Testis (tissue), 3 donors: Measurements from ENCODE around the gene ACE. TPM values are rescaled to one million over a fixed set of nuclear protein-coding genes. Genes with fewer than 3 reads are reported as not detected.

Experiments used
- DNase-seq: peaks from one replicate; pipeline ENCODE4 v3.0.0-alpha.2; 2019
- H3K27ac ChIP-seq, 2 donors: fragments of 200-600 bp; sonication (generic); one replicate each; pipeline ENCODE4 v1.5.1; 2019
- H3K27me3 ChIP-seq: fragments of 200-600 bp; sonication (generic); one replicate; pipeline ENCODE4 v1.5.1; 2019
- H3K36me3 ChIP-seq: fragments of 200-600 bp; sonication (generic); one replicate; pipeline ENCODE4 v1.5.1; 2017; ENCODE audit warnings: low read depth; ENCODE audit errors: missing control alignments
- H3K4me1 ChIP-seq: fragments of 200-600 bp; sonication (generic); one replicate; pipeline ENCODE4 v1.5.1; 2019
- H3K4me3 ChIP-seq, 2 donors: fragments of 200-600 bp; sonication (generic); one replicate each; pipeline ENCODE4 v1.5.1; 2017 to 2019
- H3K9me3 ChIP-seq: fragments of 200-600 bp; sonication (generic); one replicate; pipeline ENCODE4 v1.5.1; 2017
- CTCF ChIP-seq, 3 experiments: fragments of 450-650 bp in 2 of 3; fragments of 200-600 bp in 1 of 3; sonication (generic) in 1 of 3; IDR thresholded peaks; one replicate each; pipeline ENCODE4 v1.5.1; 2016 to 2019; ENCODE audit warnings: antibody characterized with exemption in 3 of 3, mild to moderate bottlenecking in 2 of 3, moderate library complexity in 1 of 3
- POLR2A ChIP-seq: fragments of 450-650 bp; IDR thresholded peaks from one replicate; pipeline ENCODE4 v1.6.1; 2017; ENCODE audit warnings: antibody characterized with exemption, mild to moderate bottlenecking, moderate library complexity
- WGBS, 2 donors: methylation state at CpG; one replicate each; pipeline ENCODE4 v1.1.5; 2018; 5-methylcytosine and 5-hydroxymethylcytosine counted together
- intact Hi-C: fragments of 100-400 bp; cut with DNase I; formaldehyde crosslinking; loops from one replicate; pipeline ENCODE4 v1.15.1; 2023; ENCODE audit warnings: low total_unique reads
- polyA plus RNA-seq: library from polyadenylated mRNA; stranded (reverse); fragments of 350-450 nt; fragmentation: Illumina TruSeq; extraction: RNeasy Lipid Tissue Mini Kit (QIAGEN cat#74804); gene quantifications from one replicate; pipeline ENCODE4 v1.2.3, GENCODE V29; 2014; ENCODE audit warnings: low read depth, low replicate concordance; ENCODE audit not compliant: insufficient read depth
- total RNA-seq, 2 donors: library from RNA; depleted of rRNA; stranded (reverse); fragments of >200 nt; gene quantifications; one replicate each; pipeline ENCODE4 v1.2.3, GENCODE V29; 2016

The ACE gene
- total and polyA plus RNA-seq, 3 donors from 2014 or later: 87.8 to 216 (median 174) TPM

DNA sequence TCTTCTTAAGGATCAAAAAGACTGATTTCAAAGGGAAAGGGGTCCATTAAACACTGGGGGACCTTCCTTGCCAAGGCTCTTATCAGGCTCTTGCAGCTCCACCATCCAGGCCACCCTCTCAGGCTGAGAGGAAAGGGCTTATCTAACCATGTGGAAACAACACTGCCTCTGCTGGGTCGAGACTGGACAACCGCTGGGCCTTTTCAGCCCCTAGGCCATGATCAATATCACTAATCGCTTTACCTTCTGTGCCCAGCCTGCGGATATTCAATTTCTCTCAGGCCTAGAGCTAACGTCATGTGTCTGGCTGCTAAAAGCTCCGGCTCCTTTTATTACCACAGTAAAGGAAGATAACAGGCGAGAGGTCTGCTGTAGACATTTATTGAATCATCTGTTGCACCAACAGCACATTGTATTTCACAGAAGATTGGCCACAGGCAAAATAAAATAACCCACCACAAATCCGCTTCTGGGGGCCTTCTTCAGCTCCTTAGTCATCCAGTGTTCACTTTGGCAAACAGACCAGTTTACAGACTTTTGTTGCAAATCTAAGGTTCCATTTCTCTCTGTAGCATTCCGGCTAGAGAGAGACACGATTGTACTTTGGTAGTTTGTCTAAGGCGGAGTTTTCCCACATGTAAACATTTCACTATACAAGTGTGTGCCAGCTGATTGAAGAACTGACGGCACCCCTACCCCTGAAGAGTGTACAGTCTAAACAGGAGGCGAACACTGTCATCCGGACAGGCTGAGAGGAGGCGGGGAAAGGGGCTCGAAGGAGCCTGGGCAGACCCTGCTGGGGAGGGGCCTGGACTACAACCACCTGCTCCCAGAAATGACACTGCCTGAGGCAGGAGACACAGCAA, 44.7 kb upstream of the ACE start:
- TF ChIP-seq POLR2A: no peak
- TF ChIP-seq CTCF (IDR thresholded peaks at IDR 0.05): no peak
- H3K27ac ChIP-seq: no peak overlapping the region
- no peak for DNase-seq
- H3K4me3 ChIP-seq: no peak overlapping the region
- H3K36me3 ChIP-seq: no peaks in the 10 kb centered on the region
- no peaks in the 10 kb centered on the region for H3K27me3 ChIP-seq
- H3K4me1 ChIP-seq: peaks cover 34% of the 10 kb centered on the region
- H3K9me3 ChIP-seq: no peaks in the 10 kb centered on the region
- 84 to 88% methylated on average over 16 of the region's 16 CpGs for WGBS, 2 donors
- intact Hi-C loops: loop anchor here (10.0 kb wide), 1 partner anchor 113 kb away; no protein-coding TSS in a partner anchor

DNA sequence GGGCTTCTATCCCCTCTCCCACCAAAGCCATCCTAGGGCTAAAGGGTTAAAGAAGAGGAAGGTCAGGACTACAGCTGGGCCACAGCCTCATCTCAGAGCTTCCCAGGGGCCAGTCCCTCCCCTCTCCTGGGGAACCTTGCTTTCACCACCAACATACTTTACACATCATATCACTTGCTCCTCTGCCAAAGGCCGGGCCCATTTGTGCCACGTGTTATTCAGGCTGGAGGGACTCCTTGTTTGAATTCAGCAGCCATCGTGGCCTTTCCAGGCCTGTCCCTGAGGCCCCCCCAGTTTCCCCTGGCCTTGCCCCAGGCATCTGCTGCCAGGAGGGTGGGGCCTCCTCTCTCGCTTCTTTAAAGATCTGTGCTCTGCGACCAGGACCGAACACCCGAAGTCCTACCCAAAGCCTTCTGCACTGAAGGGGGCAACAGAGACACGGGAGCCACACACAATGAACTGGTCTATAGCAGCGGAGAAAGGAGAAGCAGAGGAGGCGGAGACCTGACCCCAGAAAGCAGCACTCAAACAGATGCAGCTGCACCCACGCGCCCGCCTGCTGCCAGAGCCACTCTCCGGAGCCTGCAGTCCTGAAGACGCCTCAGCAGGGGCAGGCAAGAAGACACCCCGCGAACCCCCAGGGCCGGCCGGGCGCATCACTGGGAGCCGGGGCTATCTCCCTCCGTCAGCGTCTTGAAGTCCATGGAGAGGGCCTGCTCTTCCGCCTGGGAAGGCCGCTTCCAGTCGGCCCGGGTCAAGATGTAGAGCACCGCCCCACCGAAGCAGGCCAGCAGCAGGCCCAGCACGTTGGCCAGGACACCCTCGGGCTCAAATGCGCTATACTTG, 42.9 kb upstream of the ACE start:
- H3K9me3 ChIP-seq: no peaks in the 10 kb centered on the region
- TF ChIP-seq CTCF (IDR thresholded peaks at IDR 0.05) (no peak), POLR2A (no peak)
- peaks cover 40% of the 10 kb centered on the region for H3K4me1 ChIP-seq
- no peaks in the 10 kb centered on the region for H3K36me3 ChIP-seq
- no peak overlapping the region for H3K4me3 ChIP-seq
- intact Hi-C loops: loop anchor here (10.0 kb wide), 1 partner anchor 111 kb away; no protein-coding TSS in a partner anchor
- H3K27ac ChIP-seq: peak overlapping the region in 1 of 2 donors; percentile 23
- peak; percentile 72 for DNase-seq
- no peaks in the 10 kb centered on the region for H3K27me3 ChIP-seq
- WGBS, 2 donors: 57 to 66% methylated on average over 10 to 32 of the region's 32 CpGs

DNA sequence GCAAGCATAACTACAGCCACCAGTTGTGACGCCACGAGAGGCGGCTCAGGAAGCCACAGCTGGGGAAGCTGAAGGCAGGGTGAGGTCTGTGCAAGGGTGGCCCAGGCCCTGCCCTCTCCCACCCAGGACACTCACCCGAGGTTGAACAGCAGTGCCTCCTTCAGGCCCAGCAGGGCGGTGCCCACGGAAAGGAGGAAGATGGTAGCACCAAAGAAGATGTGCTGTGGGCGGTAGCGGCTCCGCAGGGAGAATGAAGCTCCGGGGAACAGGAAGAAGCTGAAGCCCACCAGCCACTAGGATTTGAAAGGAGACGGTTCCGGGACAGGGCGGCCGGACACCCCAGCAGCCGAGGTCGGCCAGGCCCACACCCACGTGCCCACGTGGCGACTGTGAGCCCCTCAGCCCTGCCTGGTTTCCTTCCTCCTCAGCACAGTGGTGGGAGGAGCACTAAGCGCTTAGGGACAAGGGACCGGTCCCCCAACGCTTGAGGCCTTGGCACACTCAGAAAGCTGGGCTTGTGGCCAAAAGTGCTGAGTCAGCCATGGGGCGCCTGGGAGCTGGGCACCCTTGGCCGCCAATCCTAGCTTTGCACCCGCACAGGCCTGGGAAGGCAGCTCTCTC, 41.8 kb upstream of the ACE start:
- peak overlapping the region in 1 of 2 donors; percentile 36 for H3K27ac ChIP-seq
- WGBS, 2 donors: 72 to 86% methylated on average over 10 to 25 of the region's 25 CpGs
- peak; percentile 80 for DNase-seq

More for the DNA sequence above, 41.8 kb upstream of the ACE start:
- Histone ChIP-seq H3K4me3 (no peak overlapping the region), H3K27me3 (no peaks in the 10 kb centered on the region), H3K4me1 (peaks cover 40% of the 10 kb centered on the region), H3K36me3 (no peaks in the 10 kb centered on the region), H3K9me3 (no peaks in the 10 kb centered on the region)
- TF ChIP-seq CTCF (IDR thresholded peaks at IDR 0.05): no peak
- no peak for TF ChIP-seq POLR2A
- intact Hi-C loops: loop anchor here (10.0 kb wide), 1 partner anchor 110 kb away; no protein-coding TSS in a partner anchor
